OCI-M1 (cell line): ENCODE data around the gene ARID1B.

Source experiments
- DNase-seq: peaks from one replicate; lab custom pipeline; 2025; lab: John Stamatoyannopoulos, UW

Gene ARID1B

DNA sequence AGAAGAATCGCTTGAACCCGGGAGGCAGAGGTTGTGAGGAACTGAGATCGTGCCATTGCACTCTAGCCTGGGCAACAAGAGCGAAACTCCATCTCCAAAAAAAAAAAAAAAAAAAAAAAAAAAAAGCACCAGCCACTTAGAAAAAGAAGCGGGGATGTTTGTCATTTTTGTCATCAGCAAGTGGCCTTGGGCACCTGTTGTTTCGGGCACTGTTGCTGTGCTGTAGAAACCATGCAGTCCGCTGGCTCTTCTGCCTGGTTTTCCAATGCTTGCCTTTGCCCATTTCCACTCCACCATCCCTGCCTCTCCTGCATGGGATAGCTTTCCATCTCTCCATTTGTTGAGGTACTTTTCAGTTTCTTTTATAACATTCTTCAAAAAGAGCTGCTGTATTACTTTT, 129.3 kb downstream of the ARID1B start:
- no peak for DNase-seq

DNA sequence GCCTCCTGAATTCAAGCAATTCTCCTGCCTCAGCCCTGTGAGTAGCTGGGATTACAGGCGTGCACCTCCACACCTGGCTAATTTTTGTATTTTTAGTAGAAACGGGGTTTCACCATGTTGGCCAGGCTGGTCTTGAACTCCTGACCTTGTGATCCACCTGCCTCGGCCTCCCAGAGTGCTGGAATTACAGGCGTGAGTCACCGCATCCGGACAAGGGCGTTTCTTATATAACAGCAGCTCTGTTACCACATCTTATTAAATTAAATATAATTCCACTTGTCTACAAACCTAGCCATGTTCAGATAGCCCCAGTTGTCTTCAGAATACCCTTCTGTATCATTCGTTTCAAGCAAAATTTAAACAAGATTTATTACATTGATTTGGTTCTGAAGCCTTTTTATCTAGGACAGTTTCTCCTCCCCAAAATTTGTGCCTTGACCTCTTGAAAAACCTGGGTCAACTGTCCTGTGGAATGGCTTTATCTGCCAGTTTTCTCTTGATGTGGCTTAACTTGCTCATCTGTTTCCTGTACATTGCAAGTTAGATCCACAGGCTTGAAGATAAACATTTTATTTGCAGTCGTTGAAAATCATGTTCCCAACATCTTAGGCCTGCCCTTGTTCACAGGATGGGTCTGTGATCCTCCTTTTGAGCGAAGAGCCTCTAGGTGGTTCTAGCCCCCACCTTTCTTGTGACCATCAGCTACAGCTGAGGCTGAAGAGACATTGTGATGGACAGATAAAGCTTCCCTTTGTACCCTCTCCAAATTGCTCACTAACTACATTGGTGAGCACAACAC, 132.2 kb downstream of the ARID1B start:
- no peak for DNase-seq

DNA sequence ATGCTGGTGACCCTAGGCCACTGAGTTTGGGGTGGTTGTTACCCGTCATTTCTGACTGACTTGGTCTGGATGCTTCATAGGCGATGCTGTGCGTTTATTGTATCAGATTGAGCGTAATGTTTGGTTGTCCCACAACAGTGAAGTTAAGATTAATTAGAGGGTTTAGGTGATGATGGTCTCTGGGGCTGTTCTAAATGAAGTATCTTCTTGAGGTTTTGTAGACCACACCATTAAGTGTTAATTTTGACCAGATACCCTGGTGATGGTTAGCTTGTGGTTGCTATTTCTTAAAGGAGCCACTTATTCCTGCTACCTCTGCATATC, 132.8 kb downstream of the ARID1B start:
- no peak for DNase-seq

DNA sequence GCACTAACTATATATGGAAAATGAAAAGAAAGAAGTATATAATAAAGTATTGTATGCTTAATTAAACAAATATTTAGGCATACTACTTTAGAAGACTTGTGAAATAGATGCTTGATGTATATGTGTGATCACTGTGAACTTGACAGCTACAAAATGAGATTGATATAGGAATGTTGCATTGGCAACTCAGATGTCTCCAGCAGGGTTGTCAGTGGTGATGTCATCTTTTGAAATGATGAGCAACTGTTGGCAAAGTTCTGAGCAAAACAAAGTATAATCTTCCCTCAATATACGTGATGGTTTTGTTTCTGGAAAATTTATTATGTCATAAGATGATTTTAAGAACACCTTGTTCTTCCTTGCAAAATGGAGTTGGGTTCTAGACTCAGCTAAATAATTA, 133.8 kb downstream of the ARID1B start:
- DNase-seq, result peak; percentile 37

DNA sequence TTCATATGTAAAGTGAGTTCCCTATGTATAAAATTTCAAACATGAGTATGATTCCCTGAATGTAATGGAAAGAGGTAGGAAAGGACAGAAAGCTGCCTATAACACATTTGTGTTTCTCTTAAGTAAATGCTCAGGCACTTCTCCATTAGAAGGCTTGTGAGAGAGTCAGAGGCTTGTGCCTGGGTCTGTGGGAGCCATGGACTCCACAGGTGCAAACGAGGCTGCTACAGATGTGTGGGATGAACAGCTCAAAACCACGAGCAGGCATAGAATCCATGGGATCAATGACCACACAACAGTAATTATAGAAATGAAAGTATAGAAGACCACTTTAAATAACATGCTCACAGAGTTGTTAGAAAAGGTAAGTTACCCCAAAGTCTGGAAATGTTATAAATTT, 134.4 kb downstream of the ARID1B start:
- no peak for DNase-seq

DNA sequence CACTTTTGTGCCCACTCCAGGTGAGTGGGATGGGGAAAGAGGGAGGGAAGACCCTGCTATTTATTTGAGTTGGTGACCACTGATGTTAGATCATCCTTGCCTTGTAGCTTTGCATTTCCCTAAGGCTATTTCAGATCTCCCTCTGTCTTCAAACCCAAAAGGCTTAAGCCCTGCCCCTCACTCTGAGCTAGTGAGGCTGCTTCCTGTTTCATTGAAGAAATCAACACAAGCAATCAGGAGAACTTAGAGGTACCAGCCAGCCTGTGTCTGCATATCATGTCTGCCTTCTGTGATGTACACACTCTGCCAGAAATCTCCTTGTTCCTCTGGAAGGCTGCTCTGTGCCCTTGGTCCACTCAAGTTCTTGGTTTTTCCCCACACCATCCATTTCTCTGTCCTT, 135.3 kb downstream of the ARID1B start:
- peak; percentile 86 for DNase-seq

DNA sequence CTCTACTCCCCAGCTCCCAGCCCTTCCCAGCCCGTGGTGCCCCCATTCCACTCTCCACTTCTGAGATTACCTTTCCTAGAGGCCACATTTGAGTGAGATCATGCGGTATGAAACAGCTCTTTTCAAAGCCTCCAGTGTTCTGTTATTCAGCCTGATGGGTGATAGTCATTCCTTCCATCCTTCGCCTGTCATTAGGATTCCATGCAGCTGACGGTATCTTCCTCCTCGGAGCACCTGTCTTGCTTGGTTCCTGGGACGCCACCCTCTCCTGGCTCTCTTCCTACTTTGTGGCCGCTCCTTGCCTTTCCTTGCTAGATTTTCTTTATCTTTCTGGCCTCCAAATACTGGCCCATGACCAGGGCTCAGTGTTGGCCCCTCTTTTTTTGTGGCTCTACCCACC, 137.0 kb downstream of the ARID1B start:
- DNase-seq, result no peak

DNA sequence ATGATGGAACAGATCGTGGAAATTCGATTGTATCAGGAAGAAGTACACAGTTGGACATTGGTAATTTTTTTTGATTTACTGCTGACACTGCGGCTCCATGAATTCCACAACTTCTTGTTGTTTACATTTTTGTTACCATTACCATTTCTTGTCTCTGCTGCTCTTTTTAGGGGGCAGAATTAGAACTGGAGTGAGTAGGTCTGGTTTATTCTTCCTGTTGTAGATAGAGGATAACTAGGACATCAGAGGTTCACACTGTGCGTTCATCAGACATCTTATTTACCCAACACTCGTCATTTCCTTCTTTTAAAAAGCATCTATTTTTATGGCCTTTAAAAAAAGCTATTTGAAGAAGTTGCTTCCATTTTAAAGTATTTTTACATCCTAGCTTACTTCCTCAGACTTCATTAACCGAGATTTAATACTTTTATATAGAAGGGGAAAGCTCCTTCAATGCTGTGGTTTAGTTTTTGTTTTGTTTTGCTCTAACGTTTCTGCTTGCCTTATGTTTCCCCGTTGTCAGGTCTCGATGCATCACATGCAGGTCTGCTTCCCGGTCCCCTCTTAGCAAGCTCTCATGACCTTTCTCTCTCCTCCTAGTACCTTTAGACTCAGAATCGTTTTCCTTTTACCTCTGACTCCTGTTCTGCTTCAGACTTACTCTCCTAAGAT, 139.1 kb downstream of the ARID1B start:
- no peak for DNase-seq

DNA sequence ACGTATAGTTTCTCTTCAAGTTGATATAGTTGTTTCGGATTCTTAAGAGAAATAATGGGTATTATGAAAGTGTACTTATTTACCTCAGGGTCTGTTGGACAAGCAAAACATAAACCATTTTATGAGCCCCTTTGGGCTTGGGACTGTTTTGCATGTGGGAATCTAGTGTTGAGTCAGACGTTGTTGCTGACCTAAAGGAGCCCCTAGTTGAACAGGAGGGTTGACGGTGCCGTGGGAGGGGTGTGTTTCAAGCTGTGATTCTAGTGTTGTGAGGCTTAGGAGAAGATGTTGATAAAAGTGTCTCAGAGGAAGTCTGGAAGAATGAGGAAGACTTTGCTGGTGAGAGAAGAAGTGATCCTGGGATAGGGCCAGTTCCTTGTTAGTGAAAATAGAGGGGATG, 140.0 kb downstream of the ARID1B start:
- DNase-seq, result no peak

DNA sequence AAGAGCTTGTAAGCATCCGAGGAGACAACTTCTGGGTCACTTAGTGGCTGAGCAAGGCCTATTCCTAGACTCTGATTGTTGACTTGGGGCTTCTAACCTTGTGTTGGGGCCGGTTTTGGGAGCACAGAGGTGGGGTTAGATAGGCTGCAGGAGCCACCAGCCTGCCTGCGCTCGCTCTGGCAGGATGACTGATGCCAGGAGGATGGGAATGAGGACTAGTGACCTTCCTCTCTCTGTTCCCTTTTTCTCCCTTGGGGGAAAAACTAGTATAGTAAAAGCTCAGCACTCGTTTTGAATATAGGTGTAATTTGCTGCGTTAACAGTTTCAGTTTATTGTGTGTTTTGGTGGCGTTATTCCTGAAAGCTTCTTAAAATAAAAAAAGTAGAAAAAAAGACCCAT, 141.5 kb downstream of the ARID1B start:
- no peak for DNase-seq

DNA sequence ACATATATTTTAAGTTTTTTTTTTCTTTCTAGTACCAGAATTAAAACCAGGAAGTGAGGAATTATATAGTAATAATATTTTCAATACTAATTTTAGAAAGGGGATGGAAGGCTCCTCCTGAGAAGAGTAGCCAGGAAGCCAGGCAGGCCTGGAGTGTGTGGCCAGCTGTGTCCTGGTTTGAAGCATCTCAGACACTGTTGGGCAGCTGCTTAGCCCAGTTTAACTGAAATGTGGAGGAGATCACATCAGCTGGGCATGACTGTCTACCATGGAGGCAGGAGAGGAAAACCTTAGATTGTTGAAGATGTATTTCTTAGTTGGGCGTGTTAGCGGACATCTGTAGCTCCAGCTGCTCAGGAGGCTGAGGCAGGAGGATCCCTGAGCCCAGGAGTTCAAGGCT, 142.2 kb downstream of the ARID1B start:
- DNase-seq, result no peak

DNA sequence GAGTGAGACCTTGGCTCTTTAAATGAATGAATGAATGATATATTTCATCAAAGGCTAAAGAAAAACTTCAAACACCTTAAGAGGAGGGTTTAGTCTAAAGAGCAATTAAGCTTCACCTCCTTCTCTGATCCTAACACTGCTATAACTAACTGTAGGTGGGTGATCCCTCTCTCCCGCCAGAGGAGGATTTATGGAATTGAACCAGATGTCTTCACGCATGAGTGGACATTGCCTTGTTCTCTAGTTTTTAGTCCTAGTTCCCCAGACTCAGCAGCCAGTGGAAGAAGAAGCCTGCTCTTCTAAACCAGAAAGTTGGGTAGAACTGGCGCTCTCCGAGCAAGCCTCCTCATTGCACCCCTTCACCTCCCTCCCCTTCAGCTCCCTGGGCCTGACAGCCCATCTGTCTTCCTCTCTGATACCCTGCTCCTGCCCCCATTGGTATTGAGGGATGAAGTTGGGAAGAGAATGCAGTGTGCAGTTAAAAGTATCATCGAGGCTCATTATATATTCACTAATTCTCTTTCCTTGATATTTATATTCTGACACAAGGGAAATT, 142.7 kb downstream of the ARID1B start:
- DNase-seq, result no peak

DNA sequence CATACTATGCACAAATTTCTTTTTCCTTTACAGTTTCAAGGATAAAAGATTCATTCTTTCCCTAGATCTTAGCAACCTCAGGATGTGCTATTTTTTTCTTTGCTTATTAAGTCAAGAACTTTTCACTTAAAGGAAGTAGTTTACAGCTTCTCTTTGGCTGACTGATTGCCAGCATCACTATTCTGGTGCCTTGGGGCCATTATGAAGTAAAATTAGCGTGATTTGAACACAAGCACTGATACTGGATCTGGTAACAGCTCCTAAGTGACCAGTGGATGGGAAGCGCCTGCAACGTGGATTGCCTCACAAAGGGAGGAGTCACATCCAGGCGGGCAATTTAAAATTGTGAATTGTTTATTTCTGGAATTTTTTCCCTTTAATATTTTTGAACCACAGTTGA, 147.1 kb downstream of the ARID1B start:
- no peak for DNase-seq

DNA sequence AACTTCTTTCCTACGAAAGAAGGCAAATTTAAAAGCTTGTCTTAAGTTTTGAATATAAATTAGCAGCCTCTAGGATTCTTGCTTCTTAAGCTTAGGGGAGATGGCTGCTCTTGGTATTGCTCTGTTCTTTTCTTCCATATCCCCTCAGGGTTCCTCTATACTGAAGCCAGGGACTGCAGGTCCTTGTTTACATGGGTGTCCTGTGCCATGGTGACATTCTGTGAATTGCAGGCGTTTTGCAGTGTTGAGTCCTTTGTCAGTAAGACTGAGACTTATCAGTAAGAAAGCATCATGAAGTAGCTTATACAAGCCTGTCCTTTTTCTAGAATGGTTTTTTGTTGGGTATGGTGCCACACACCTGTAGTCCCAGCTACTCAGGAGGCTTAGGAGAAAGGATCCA, 147.8 kb downstream of the ARID1B start:
- DNase-seq, result no peak

DNA sequence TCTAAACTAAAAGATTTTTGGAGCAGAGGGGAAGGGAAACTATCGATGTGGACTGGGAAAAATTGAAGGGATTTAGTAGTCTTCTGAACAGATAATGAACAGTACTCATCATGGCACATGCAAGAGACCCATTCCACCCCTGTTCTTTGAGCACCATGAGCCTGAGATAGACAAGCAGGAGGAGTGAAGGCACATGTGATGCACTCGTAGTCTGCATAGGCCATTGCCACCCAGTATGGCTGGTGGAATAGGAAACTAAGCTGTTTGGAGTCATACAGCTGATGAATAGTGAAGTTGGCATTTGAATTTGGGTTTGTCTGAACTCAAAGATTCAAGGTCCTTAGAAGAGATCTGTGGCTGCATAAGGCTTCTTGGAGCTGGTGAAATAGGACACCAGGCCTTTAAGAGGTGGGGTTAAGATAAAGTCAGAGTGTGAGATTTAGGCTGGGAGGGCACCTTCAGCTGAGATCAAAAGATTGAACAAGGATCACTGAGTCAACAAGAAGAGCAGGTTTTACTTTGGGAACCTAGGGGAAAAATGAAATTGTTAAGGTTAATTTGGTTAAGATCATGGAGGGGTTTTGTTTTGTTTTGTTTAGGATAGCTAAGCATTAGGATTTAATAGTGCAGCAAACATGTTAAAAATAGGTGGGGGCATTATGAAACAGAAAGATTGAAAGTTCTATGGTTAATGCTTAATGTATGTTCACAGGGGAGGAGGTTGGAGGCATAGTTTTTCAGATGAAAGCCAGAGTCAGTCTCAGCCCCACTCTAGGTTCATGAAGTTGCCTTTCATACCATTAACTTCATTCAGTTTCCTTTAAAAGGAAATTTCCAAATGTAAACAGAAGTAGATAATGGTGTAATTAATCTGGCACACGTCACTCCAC, 148.8 kb downstream of the ARID1B start:
- no peak for DNase-seq

DNA sequence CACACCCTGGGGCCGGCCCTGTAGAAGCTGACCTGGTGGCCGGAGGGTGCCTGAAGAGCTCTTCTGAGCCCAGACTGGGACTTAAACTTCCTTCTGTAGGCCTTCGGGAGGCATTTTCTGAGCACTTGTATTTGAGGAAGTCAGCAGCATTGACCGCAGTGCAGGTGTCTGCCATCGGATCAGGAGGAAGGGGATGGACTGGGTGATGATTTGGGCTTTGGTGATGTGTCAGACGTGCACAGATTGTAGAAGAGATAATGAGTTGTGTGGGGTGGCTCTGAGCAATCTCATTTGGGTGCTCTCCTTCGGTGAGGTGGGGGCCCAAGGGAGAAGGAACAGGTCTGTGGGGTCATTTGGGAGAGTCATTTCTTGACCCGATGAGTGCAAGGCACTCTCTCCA, 150.9 kb downstream of the ARID1B start:
- DNase-seq, result no peak

DNA sequence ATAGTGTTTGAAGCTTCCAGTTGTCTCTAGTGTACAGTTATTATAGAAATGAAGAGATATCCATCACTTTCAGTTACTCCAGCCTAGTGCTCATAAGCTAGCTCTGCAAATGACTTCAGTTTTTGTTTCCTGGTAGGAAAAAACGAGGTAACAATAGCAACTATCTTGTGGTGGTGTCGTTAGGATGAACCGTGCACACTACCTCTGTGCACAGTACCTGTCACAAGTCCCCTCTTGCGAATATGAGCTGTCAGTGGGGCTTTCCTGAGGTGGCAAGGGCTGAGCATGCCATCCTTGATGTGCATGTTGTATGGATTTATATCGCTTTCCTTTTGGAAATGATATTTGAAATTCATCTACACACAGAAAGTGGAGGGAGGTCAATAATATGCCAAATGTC, 151.8 kb downstream of the ARID1B start:
- DNase-seq, result no peak

DNA sequence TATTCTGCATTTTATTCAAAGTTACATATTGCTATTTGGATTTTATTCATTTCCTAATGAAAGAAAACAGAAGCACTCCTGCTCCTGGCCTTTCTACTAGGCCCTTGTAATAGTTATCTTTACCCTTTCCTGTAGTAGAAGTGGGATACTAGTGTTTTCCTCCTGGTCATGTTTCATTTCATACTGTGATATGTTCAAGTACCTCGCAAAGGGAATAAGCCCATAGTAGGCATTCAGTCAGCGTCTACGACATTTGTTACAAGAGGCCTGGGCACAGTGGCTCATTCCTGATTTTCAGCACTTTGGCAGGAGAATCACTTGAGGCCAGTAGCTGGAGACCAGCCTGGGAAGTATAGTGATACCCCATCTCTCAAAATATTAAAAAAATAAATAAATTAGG, 154.1 kb downstream of the ARID1B start:
- no peak for DNase-seq

DNA sequence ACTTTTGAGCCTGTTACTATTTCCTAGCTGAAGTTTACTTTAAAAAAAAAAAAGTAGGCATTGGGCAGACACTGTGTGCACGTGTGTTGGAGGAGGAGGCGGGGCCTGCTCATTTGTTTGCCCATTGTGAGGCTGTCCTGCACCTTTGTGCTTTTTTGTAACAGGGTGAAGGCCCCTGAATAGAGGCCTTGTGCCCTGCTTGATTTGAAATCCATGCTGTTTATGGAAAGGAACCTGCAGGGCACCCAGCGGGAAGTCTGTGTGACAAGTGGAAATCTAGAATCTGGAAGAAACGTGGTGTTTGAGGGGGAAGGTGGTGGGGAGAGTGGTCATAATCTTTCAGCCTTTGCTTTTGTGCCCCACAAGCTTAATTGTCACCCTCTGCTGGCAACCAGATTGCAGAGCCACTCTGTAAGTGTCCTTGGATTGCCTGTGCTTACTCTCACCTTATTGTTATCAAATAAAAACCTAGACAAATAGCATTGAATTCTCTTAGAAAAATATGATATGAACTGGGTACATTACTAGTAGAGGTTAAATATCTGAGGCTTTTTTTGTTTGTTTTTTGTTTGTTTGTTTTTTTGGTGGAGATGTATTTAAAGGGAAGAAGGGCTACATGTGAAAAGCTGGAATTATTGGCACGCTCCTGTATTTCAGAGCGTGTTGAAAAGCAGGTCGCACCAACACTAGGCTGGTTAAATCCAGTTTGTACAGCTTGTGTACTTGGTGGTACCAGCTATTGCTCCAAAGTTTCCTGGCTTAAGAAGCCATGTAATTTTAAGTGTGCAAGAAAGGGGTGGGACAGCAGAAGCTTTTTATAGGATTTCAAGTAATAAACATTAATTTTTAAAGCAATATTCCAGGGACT, 156.3 kb downstream of the ARID1B start:
- peak; percentile 49 for DNase-seq

DNA sequence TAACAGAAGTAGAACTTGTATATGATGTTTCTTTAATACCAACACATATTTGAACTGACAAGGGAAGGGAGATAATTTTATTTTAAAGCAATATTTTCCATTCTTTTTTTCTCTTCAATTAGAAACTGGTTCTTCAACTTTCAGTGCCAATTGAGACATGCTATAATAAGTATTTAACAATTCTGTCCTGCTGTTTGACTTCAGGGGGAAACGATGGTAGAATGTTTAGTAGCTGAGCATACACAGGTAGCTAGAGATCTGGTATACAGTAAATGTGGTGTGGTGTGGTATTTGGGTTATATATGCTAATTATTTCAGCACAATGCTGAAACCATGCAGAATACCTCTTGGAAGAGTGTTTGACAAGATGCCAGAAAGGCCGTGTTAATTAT, 156.9 kb downstream of the ARID1B start:
- DNase-seq, result no peak

DNA sequence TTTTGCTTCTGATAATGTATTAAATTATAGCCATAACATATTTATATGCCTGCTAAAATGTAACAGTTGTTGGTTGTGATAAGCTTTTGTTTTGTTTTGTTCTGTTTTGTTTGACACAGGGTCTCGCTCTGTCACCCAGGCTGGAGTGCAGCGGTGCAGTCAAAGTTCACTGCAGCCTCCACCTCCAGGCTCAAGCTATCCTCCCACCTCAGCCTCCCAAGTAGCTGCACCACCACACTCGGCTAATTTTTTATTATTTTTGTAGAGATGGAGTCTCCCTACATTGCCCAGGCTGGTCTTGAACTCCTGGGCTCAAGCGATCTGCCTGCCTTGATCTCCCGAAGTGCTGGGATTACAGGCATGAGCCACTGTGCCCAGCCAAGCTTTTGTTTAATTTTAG, 157.8 kb downstream of the ARID1B start:
- no peak for DNase-seq

DNA sequence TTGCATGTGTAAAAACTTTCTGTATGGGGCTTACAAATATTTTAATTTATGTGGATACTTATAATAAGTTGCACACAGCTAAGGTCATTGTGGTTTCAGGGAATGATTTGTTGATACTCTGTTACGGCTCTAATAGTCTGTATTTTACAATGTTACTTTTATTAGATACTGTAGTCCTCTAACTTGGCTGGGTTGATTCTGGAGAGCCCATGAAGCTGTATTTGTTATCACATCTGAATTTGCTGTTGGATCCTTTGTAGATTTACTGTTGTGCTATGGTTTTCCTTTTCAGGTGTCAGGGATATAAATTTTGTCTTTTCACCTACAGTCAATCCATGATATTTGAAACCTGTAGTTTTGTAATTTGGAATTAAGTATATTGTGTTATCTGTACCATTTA, 161.0 kb downstream of the ARID1B start:
- DNase-seq, result no peak
